Hindlimb muscle (tissue), 1 donor: ENCODE measurements around the gene PPDPF. TPM values are rescaled to one million over a fixed set of nuclear protein-coding genes. Genes with fewer than 3 reads are reported as not detected.

Source experiments
- DNase-seq: peaks from one replicate; pipeline ENCODE4 v3.0.0-alpha.2; 2013
- polyA plus RNA-seq: library from polyadenylated mRNA; unstranded; fragments of 120-200 nt; gene quantifications from one replicate; pipeline ENCODE4 v1.2.1, GENCODE V29; 2013; ENCODE audit not compliant: insufficient read length

The PPDPF gene
- polyA plus RNA-seq, 1 donor, result 287 TPM

DNA sequence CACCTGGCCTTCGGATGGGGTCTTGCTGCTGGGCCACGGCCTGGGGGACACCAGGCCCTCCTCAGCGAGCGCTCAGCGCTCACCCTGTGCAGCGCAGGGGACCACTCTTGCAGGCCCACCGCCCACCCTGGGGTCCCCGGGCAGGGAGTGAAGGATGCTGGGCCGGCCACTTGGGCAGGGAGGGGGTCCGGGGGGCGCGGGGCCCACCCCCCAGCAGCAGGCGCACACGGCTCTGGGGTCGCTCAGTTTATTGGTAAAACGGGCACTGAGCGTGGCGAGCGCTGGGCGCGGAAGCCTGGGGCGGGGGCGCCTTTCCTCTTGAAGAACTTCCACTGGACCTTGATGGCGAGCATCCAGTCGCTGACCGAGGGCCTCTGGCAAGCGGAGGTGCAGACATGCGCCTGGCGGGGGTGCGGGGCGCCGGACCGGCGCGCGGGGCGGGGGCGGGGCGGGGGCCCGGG, 32.8 kb upstream of the PPDPF start:
- DNase-seq, result no peak

DNA sequence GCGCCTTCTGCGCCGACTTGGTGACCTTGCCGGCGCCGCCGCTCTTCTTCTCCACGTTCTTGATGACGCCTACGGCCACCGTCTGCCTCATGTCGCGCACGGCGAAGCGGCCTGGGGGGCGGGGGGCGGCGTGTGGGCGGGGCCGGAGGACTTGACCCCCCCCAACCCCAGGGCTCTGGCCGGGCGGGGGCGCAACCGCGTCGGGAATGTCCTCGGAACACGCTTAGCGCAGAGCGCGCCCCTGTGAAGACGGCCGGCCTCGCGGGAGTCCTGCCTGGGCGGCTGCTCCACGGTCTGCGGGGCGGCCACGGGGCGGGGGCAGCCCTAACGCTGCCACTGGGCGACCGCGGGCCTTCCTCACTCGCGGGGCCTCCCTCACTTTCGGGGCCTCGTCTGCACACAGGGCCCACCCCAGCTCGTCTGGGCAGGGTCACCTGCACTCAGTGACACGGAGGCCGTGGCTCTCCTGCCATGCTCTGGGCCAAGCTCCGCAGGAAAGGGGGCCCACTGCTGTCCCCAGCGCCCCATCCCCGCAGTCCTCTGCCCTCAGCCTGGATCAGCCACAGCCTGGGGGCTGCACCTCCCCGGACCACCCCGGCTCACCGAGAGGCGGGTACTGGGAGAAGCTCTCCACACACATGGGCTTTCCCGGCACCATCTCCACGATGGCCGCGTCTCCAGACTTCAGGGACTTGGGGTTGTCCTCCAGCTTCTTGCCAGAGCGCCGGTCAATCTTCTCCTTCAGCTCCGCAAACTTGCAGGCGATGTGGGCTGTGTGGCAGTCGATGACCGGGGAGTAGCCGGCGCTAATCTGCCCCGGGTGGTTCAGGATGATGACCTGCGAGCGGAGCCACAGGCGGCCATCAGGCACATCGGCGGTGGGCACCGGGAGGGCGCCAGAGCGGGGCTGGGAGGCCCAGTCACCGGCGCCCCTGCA, 32.0 kb upstream of the PPDPF start:
- no peak for DNase-seq

DNA sequence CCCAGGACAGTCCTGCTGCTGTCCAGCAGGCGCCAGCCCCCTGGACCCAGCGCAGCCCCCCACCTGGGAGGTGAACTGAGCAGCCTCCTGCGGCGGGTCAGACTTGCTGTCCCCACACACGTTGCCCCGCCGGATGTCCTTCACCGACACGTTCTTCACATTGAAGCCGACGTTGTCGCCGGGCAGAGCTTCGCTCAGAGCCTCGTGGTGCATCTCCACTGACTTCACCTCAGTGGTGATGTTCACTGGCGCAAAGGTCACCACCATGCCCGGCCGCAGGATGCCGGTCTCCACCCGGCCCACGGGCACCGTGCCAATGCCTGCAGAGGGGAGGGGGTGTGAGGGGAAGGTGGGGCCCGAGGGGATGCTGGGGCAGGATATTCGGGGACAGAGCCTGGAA, 30.1 kb upstream of the PPDPF start:
- no peak for DNase-seq

DNA sequence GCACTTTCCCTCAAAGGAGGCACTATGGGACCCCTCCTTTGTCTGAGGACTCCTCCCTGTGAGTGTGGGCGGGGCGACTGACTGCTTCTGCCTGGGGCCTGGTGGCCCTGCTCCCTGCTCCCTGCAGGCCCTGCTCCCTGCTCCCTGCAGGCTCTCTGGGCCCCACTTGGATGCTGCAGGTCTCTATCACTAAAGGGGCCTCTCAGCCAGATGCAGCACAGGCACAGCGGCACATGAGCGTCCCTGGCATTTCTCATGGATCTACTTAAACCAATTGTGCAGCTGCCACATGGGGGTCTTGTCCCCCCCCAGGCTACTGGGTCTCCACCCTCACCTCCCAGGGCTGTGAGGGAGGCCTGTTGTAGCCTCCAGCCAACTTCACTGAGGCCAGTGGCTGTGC, 29.5 kb upstream of the PPDPF start:
- DNase-seq, result no peak

DNA sequence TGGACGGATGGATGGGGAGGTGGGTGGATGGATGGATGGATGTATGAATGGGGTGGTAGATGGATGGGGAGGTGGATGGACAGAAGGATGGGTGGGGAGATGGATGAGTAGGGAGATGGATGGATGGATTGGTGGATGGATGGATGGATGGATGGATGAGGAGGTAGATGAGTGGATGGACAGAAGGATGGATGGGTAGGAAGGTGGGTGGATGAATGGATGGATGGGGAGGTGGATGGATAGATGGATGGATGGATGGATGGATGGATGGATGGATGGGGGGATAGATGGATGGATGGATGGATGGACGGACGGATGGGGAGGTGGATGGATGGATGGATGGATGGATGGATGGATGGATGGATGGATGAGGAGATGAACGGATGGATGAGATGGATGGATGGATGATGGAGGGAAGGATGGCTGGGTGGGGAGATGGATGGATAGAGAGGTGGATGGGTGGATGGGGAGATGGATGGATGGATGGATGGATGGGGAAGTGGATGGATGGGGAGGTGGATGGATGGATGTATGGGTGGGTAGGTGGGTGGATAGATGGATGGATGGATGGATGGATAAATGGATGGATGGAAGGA, 28.8 kb upstream of the PPDPF start:
- DNase-seq, result no peak

DNA sequence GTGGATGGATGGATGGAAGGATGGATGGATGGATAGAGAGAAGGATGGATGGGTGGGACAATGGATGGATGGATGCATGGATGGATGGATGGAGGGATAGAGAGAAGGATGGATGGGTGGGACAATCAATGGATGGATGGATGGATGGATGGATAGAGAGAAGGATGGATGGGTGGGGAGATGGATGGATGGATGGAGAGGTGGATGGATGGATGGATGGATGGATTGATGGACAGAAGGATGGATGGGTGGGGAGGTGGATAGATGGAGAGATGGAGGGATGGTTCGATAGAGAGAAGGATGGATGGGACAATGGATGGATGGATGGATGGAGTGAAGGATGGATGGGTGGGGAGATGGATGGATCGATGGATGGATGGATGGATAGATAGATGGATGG, 28.0 kb upstream of the PPDPF start:
- DNase-seq, result no peak

DNA sequence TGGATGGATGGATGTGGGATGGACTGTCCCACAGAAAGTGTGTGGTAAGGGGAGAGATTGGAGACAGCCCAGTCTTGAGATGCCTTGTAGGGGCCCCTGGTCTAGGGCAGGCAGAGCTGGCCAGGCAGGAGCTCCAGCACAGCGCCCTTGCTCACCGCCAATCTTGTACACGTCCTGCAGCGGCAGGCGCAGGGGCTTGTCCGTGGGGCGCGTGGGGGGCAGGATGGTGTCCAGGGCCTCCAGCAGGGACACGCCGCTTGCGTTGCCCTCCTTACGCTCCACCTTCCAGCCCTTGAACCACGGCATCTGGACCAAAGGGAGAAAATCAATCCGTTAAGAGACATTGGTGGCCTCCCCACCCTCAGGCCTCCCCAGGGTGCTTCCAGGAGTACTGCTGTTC, 27.6 kb upstream of the PPDPF start:
- no peak for DNase-seq

DNA sequence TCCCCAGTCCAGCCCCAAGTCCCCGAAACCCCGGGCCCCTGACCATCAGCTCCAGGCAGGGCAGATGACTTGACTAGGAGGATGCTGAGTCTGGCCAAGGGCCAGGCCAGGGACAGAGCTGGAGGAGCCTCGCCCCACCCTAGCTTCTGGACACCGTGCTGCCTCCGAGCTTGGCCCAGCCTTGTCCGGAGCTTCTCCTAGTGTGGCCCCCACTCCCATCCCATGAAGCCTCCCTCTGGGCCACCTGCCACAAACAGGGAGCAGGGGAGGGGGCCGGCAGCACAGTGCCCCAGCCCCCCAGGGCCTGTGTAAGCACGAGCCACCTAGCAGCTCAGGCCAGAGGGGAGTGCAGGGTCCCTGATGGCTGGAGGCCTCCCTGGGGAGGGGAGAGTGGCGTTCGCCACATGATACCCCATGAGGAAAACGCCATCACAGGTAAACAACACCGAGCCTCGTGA, 27.0 kb upstream of the PPDPF start:
- no peak for DNase-seq

DNA sequence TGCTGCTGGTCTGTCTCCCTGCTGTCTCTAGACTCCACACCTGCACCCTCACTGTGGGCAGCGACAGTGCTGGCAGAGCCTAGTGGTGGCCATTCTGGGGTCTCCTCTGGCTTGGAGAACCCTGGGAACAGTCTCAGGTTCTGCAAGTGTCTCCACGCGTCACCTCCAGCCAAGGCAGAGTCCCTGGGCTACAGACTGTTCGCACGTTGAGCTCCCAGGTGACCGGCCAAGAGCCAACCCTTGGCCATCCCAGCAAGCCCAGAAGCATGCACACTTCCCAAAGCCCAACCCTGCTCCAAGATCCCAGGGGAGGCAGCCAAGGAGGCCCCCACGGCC, 26.5 kb upstream of the PPDPF start:
- DNase-seq, result no peak

DNA sequence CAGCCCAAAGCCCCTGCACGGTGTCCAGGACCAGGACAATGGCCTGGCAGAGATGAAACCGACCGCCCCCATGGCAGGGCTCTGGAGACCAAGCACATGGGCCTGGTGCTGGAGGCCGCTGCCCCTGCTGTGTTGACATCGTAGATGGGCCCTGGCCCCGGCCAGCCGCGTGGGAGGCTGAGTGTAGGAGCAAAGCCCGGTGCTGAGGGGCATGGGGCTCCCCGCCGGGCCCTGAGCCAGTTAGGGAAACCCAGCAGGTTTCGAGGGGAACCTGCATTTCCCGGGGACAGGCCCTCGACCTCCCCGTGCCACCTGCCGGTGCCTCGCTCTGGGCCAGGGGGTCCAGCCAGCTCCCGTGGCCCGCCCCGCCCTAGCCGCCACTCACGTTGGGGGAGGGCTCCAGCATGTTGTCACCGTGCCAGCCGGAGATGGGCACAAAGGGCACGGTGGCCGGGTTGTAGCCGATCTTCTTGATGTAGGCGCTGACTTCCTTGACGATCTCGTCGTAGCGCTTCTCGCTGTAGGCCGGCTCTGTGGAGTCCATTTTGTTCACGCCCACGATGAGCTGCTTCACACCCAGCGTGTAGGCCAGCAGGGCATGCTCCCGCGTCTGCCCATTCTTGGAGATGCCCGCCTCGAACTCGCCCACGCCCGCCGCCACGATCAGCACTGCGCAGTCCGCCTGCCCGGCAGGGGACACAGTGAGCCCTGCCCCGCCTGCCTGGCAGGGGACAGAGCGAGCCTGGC, 26.0 kb upstream of the PPDPF start:
- no peak for DNase-seq

DNA sequence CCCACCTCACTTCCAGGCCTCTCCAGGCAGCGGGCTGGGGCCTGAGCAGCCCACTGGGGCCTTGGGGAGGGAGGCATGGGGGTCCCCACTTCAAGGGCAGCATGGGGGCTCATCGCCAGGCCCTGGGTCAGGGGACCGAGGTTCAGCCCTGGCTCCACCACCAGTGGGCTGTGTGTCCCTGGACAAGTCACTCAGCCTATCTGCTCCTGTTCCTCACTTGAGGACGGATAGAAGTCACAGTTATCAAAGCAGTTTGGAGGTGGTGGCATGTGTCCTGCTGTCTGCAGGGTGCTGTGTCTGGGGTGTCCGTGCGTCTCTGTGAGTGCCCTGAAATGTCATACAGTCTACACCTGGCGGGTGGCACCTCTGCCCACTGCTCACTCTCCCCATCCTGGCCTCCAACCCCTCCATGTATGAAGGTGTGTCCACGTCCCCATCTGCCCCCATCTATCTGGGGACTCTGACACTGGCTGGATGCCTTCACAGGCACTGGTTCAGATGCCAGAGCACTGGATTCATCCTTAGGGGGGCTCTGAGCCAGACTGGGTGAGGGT, 25.3 kb upstream of the PPDPF start:
- no peak for DNase-seq

DNA sequence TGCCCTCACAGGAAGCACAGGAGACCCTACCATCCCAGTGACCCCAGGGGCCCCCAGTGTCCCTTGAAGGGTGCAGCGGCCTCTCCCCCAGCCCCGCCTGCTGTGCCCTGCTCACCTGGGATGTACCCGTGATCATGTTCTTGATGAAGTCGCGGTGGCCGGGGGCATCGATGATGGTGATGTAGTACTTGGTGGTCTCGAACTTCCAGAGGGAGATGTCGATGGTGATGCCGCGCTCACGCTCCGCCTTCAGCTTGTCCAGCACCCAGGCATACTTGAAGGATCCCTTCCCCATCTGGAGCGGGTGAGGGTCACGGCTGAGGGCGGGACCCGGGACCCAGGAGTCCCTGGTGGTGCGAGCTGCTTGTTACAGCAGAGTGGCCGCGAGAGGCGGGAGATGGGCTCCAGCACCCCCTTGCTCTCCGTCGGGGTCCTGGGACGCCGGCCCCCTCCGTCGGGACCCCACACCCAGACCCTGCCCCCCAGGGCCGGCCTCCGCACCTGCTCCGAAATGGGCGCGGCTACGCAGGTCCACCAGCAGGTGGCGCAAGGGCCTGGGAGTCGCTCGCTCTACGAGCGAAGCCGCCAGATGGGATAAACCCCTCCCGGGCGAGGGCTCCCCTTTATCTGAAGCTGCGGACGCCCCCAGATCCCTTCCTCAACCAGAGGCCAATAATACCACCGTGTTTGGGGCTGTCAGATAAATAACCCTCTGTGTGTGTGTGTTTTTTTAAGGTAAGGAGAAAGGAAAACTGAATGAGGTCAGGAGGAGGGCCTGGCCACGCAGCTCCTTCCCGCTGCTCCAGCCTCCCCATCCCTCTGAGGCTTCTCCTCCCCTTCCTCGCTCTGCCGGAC, 24.6 kb upstream of the PPDPF start:
- DNase-seq, result peak; percentile 68

DNA sequence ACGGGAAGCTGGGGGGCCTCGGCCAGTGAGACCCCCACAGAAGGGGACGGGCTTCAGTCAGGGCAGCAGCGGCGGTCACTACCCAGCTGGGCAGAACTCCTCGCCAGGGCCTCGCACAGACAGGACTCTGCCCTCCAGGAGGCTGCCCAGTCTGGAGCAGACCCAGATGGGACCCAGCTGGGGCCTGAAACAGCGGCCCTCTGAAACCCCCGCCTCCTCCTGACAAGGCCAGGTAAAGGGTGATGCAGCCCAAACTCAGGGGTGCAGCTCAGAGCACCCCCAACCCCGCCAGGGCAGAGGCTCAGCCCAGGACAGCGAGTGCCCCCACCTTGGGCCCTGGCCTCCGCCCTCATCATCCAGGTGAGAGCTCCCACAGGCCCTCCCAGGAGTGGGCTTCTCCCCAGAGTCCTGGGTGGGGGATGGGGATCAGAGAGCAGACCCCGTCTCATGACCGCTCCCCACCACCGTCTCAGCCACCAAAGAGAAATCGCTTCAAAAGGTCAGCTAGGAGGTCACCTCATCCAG, 23.9 kb upstream of the PPDPF start:
- no peak for DNase-seq

DNA sequence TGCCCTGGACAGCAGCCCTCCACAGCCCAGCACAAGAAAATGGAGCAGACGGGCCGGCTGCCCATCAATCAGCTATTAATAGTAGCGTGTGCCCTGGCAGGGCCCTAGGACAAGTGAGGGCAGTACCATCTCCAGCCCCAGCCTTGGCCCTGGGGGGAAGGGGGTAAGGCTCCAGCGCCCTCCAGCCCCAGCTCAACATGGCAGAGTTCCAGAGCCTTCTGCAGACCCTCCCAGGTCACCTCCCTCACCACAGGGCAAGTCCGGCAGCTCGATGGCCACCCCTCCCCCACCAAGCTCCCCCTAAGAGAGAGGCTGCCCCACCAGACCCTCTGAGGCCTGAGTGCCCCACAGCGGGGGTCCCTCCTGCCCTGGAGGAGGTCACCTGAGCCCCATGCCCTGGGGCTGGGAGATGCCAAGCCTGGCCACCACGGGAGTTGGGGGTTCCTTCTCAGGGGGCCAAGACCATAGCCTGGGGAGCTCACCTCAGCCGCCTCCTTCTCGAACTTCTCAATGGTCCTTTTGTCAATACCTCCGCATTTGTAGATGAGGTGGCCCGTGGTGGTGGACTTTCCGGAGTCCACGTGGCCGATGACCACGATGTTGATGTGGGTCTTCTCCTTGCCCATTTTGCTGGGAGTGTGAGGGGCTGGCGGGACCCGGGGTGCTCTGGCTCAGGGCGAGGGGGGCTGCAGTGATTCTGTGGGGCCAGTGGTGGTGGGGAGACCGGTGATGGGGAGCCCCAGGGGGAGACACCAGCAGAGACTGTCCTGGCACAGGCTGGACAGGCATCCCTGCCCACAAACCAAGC, 23.2 kb upstream of the PPDPF start:
- no peak for DNase-seq

DNA sequence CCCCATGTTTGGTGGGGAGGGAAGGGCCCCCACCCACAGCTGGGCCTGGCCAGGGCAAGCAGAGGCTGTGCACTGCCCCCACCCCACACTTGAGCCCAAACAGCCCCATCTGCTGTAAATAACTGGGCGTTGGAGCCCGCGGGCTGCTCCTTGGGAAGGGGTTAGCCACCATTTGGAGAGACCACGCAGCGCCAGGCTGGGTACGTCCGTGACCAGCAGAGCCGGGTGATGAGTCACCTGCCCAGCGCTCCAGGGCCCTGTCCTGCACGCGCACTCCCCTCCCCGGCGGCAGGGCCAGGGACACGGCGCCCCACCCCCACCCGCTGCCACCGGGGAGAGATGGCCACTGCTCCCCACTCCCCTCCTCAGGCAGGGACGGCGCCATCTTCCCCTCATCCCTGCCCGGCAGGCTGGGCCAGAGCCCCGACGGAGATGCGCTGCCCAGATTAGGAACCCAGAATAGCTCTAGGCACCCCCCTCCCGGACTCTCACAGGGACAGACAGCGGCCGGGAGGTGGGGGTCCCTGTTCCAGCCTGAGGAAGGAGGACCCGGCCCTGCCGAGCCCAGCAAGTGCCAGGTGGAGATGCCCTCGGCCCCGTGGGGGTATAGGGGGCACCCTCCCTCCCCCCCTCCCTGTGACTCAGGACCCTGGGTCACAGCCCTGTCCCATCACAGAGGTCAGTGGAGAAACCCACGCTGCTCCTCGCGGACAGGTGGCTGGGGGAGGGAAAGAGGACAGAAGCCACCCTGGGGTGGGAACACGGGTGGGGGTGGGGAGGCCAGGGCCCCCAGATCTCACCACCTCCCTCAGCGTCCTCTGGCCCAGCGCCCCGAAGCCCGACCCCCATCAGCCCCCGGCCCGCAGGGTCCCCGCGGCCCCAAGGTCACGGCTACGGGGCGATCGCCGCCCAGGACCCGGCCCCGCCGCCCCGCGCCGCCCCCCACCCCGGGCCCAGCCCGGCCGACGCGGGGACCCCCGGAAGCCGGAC, 22.3 kb upstream of the PPDPF start:
- no peak for DNase-seq

DNA sequence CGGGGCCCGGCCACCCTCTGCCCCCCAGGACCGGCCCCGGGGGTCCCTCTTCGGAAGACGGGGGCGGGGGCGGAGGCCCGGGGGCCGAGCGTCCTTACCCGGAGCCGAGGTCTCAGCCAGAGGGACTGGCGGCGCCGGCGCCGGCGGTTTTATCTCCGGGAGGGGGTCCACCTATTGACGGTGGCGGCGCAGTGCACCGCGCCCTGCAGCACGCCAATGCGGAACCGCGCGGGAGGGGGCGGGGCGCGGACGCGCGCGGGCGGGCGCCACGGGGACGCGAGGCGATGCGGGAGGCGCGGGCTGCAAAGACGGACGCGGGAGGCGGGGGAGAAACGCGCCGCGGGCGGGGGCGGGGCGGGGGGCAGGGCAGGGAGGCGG, 21.6 kb upstream of the PPDPF start, which contains the start of gene EEF1A2:
EEF1A2 (minus strand) TSS at position 124 of the 378 bp plus-strand sequence. CDS start 1,320 bp downstream, outside the sequence.
- DNase-seq, result no peak

DNA sequence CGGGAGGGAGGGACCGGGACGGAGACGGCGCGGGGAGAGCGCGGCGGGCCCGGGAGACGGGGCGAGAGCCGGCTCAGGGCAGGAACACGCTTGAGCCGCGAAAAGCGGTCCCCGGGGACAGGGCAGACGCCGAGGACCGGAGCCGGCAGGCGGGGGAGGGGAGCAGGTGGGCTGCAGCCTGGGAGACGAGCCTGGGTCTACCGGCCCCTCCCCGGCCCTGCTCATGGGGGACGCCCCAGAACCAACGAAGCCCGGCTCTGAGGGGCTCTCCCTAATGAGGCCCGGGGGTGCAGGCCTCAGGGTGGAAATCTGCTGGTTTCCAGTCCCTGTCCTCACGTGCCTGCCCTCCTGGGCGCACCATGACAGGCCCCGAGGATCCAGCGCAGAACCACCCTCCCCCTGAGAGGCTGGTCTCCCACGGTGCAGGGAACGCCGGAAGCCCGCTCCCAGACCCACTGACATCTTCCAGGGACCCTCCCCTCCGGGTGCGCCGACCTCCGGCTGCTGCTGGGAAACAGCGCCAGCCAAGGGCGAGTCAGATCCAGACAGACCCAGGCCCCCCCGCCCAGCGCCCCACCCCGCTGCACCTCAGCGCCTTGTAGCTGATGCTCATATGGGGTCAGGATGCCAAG, 21.1 kb upstream of the PPDPF start:
- no peak for DNase-seq

DNA sequence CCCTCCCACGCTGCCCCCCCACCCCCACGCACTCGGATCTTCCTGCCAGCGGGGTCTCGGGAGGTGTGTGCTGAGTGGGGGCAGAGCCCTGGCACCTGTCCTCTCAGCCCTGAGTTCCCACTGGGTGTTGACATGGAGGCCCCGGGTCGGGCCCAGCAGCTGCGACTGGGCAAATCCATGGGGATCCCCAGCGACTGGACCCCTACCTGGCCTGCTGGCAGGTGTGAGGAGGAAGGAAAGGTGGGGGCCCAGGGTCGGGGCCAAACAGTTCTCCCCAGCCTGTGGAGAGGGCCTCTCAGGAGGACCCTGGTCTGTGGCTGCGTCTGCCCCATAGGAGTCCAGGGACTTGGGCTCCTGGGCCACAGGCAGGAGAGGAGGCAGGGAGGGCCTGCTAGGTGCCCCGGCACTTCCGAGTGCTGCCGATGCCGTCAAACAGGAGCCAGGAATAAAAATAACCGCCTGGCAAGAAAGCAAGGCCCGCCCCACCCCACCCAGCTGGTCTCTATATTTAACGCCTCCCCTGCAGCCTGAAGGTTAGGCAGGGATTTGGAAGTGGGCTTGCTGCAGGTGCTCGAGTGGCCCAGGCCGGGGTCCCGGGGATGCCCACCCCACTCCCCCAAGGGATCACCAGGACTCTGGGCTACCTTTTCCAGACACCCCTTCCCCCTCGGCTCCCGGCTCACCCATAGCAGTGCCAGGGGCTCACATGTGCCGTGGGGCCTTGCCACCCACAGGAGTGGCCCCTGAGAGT, 20.2 kb upstream of the PPDPF start:
- no peak for DNase-seq
